Measurements from ENCODE around the gene PIN4. TPM values are rescaled to one million over a fixed set of nuclear protein-coding genes. Genes with fewer than 3 reads are reported as not detected.
A peak's percentile ranks its signal among the peaks of the same experiment; 100 is the strongest.

PIN4 gene
- total RNA-seq, result 14.0 and 16.7 TPM in 2 replicates
- long read RNA-seq, transcript PIN4-201 (3 exons, 1,780 nt), result minor isoform, 7 of 32 reads
- long read RNA-seq, transcript PIN4-203 (4 exons, 1,321 nt), result major isoform, 13 of 32 reads
- long read RNA-seq, partial matches to known transcripts, result 0 of 32 reads
- long read RNA-seq, other reads (novel, unspliced or antisense), result 11 of 32 reads

DNA sequence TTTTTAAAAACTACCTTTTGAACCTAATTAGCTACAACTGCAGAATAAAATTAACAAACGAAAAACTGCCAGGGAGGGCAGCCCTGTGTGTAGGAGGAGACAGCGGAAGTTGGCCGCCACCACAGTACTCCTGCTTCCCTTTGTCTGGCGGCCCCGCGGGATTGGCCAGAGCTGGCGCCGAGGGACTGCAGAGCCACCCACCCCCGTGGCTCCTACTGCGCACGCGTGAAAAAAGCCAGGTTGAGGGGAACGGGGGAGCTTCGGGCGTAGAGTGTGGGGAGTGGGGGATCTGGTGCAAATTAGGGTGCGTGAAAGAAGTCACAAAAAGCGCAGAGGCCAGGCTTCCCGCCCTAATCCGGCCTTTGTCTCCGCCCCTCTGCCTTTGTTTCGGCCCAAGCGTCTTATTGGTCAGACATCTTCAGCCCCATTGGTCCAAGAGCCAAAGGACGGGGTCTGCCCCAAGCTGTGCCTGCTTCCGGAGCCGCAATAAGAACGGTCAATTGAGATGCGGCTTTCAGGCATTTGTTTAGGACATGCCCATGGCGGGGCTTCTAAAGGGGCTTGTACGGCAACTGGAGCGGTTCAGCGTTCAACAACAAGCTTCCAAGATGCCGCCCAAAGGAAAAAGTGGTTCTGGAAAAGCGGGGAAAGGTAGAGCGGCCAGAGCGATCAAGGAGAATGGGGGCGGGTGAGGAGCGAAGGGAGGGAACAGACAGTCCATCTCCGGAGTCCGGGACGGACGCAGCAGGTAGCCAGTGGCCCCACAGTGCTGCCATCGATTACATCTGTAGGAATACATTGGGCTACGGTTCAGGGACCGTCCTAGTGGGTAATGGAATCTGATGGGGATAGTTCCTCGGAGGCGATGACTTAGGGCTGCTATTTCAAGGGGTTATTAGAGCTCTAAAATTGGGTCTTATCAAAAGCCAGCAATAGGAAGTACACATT, at the start of gene PIN4:
Gene PIN4, plus strand, starts transcription at position 580 of the 948 bp plus-strand sequence. Its CDS starts 29 bp downstream, at position 609.
- Mint-ChIP-seq H3K36me3 (ENCODE audit: low read depth) (peaks cover 6% of the 10 kb centered on the region), H3K4me3 (no peak within 1 kb of the TSS), H3K4me1 (peaks cover 9% of the 10 kb centered on the region), H3K27me3 (ENCODE audit: low read depth) (no peaks in the 10 kb centered on the region), H3K27ac (ENCODE audit: unreplicated experiment) (no peak within 1 kb of the TSS), H3K9me3 (no peaks in the 10 kb centered on the region)
- TF ChIP-seq, protein P1, sequence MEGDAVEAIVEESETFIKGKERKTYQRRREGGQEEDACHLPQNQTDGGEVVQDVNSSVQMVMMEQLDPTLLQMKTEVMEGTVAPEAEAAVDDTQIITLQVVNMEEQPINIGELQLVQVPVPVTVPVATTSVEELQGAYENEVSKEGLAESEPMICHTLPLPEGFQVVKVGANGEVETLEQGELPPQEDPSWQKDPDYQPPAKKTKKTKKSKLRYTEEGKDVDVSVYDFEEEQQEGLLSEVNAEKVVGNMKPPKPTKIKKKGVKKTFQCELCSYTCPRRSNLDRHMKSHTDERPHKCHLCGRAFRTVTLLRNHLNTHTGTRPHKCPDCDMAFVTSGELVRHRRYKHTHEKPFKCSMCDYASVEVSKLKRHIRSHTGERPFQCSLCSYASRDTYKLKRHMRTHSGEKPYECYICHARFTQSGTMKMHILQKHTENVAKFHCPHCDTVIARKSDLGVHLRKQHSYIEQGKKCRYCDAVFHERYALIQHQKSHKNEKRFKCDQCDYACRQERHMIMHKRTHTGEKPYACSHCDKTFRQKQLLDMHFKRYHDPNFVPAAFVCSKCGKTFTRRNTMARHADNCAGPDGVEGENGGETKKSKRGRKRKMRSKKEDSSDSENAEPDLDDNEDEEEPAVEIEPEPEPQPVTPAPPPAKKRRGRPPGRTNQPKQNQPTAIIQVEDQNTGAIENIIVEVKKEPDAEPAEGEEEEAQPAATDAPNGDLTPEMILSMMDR (conservative IDR thresholded peaks at IDR 0.05), result no peak
- DNase-seq (ENCODE audit: low read depth, low spot score), result peak; percentile 76

DNA sequence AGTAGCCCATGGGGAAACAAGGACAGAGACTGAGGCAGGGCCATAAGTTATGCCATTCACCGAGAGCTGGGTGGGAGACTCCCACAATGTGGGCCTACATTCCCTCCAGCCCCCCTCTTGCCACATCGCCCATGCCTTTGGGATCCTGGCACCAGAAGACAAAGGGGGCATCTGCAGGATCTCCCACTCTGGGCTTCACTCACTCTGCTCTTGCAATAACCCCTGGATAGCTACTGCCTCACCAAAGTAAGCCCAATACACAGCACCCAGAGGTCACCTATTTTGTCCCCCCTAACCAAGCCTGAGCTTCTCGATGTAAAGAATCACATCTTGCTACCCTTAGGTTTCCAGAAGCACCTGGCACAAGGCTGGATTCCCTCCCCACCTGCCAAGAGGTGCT, 49.1 kb upstream of the PIN4 start:
- Mint-ChIP-seq H3K4me1 (peaks cover 34% of the 10 kb centered on the region), H3K27me3 (ENCODE audit: low read depth) (peaks cover 2% of the 10 kb centered on the region), H3K4me3 (peak overlapping the region; percentile 83), H3K27ac (ENCODE audit: unreplicated experiment) (peak overlapping the region; percentile 35), H3K9me3 (peaks cover 8% of the 10 kb centered on the region), H3K36me3 (ENCODE audit: low read depth) (peaks cover 34% of the 10 kb centered on the region)
- TF ChIP-seq, protein P1 (conservative IDR thresholded peaks at IDR 0.05), result no peak
- DNase-seq (ENCODE audit: low read depth, low spot score), result no peak

DNA sequence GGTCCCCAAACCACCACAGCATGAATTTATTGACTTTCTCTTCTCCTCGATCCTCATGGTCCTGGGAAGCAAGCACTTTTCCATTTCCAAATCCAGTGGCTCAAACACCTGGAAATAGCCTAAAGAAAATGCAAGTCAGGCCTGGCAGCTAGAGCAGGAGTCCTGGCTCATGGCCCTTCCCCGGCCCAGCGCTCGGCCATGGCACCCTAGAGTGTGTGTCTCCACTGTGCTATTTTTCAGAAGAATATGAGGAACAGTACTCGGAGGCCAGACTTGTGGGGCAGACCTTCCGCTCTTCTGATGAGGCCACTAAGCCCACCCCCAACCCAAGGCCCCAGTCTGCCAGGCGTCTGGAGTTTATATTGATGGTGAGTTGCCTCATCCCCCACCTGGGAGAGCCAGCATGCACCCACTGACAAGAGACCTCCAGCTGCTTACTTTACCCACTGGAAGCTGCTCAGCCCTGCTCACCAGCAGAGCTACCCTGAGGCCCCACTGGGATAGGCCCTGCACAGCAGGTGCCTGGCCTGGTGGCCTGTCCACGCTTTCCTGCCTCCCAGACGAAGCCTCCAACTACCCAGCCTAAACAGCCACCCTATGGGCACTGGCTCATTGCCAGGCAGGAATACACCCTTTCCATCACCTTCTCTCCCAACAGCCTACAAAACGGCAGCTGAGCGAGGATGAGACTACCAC, 47.6 kb upstream of the PIN4 start:
- peaks cover 6% of the 10 kb centered on the region for H3K9me3 Mint-ChIP-seq
- TF ChIP-seq, protein P1 (conservative IDR thresholded peaks at IDR 0.05), result no peak
- peaks cover 2% of the 10 kb centered on the region for H3K27me3 Mint-ChIP-seq (ENCODE audit: low read depth)
- H3K27ac Mint-ChIP-seq (ENCODE audit: unreplicated experiment), result no peak overlapping the region
- DNase-seq (ENCODE audit: low read depth, low spot score), result no peak
- peaks cover 29% of the 10 kb centered on the region for H3K36me3 Mint-ChIP-seq (ENCODE audit: low read depth)
- H3K4me3 Mint-ChIP-seq, result no peak overlapping the region
- H3K4me1 Mint-ChIP-seq, result peaks cover 21% of the 10 kb centered on the region

DNA sequence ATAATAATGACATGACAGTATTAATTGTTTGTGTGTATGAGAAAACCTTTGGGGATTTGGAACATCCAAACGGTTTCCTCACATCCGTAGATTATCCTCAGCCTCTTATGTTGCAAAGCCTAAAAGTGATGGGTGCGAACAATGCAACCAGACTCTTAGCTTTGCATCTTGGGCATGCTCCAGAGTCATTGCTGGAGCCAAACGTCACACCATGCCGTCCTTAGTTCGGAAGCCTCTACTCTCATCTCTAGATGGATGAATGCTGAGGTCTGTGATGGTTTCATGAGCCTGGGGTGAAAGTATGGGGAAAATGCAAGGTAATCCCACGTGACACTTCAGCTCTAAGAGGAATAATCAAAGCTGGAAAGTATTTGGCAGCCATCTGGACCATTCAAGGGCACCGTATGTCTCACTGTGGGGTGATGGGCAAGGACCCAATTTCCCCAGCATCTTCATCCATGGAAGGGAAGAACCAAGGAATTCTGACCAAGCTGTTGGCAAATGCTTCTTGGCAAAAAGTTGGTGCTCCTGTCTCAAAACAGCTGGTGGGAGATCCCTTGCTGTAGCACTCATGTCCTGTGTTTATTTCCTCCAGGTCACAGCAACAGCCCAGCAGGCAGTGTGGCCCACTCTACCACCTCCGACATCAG, 43.6 kb upstream of the PIN4 start:
- H3K4me1 Mint-ChIP-seq, result peaks cover 17% of the 10 kb centered on the region
- TF ChIP-seq, protein P1 (conservative IDR thresholded peaks at IDR 0.05), result no peak
- peaks cover 2% of the 10 kb centered on the region for H3K27me3 Mint-ChIP-seq (ENCODE audit: low read depth)
- DNase-seq (ENCODE audit: low read depth, low spot score), result no peak
- H3K9me3 Mint-ChIP-seq, result peaks cover 5% of the 10 kb centered on the region
- no peak overlapping the region for H3K4me3 Mint-ChIP-seq
- peaks cover 31% of the 10 kb centered on the region for H3K36me3 Mint-ChIP-seq (ENCODE audit: low read depth)
- no peak overlapping the region for H3K27ac Mint-ChIP-seq (ENCODE audit: unreplicated experiment)

DNA sequence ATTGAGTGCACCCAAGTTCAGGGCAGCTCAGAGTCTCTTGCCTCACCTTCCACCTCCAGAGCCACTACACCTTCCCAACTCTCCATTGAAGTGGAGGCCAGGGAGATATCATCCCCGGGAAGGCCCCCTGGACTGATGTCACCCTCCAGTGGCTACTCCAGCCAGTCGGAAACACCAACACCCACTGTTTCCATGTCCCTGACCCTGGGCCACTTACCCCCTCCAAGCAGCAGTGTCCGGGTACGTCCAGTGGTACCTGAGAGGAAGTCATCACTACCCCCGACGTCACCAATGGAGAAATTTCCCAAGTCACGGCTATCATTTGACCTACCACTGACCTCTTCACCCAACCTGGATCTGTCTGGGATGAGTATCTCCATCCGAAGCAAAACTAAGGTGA, 42.0 kb upstream of the PIN4 start:
- H3K4me3 Mint-ChIP-seq, result no peak overlapping the region
- H3K36me3 Mint-ChIP-seq (ENCODE audit: low read depth), result peaks cover 29% of the 10 kb centered on the region
- peaks cover 28% of the 10 kb centered on the region for H3K4me1 Mint-ChIP-seq
- H3K27me3 Mint-ChIP-seq (ENCODE audit: low read depth), result no peaks in the 10 kb centered on the region
- H3K27ac Mint-ChIP-seq (ENCODE audit: unreplicated experiment), result no peak overlapping the region
- TF ChIP-seq, protein P1 (conservative IDR thresholded peaks at IDR 0.05), result no peak
- peaks cover 5% of the 10 kb centered on the region for H3K9me3 Mint-ChIP-seq
- no peak for DNase-seq (ENCODE audit: low read depth, low spot score)

Data from neural crest cell (in vitro differentiated cells).